CD4-positive, alpha-beta T cell treated with Interleukin-4 for 1 hour (primary cell): ENCODE data around the gene IFI27L1.

Source experiments
- DNase-seq, 2 donors: peaks; one replicate each; pipeline ENCODE4 v3.0.0-alpha.2; 2020 to 2022

IFI27L1 gene

DNA sequence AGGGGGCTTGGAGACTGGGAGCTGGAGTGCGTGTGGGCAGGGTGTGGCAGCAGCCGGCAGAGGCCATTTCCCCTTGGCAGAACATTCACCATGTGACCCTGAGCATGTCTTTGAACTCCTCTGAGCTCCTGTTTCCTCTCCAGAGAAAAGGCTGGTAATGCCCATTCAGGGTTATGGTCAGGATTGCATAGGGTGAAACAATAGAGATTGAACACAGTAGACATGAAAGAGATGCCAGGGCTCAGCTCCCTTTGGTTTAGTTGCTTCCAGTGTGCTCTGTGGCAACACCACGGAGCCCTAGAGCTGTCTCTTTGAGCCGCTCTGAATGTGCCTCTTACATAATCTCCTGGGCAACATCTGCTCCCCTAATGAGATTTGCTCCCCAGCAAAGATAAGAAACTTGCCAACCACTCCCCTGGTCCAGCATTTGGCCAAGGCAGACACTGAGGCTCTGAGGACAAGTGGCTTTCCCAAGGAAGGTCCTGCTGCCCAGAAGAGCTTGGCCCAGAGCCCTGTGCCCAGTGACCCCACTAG, 34.0 kb downstream of the IFI27L1 start:
- no peak for DNase-seq

DNA sequence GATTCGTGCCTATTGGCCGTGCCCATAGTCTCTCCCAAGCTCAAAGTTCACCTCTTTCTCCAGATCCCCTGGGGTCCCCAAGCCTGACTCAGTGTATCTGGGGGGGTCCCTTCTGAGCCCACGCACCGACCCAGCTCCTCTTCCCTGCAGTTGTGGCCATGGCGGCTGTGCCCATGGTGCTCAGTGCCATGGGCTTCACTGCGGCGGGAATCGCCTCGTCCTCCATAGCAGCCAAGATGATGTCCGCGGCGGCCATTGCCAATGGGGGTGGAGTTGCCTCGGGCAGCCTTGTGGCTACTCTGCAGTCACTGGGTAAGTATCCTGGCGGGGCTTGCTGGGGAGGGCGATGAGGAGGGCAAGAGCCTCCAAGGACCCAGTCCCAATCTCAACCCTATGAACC, 34.5 kb downstream of the IFI27L1 start:
- no peak for DNase-seq

DNA sequence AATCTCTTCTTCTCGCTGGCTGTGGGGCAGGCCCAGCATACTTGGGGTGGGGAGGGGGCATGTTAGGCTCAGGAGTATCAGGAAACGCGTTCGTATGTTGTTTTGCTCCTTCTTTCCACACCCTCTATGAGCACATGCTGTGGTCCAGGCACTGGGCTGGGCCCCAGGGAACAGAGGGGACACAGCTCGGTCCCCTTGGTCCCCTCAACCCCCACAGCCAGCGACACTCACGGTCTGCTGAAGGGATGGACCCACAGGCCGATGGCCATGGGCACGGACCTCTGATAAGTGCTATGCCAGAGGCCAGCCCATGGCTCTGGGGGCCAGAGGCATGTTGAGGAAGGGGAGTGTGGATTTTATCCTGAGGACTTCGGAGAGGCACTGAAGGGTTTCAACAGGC, 35.6 kb downstream of the IFI27L1 start:
- no peak for DNase-seq

DNA sequence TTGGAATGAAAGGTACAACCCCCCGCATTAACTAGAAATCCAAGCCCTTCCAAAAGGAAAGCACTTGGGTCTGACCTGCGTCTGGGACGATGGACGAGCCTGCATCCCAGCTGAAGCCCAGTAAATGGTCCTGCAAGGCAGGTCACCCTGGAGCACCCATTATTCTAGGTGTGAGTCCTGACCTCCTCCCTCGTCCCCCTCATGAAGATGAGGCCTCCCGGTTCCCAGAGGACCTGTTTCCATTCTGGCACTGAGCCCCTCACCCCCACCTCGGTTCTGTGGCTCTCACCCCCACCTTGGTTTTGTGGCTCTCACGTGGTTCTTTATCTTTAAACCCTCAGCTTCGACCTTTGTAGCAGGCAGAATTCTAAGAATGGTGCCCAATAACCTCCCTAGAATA, 36.7 kb downstream of the IFI27L1 start:
- no peak for DNase-seq

DNA sequence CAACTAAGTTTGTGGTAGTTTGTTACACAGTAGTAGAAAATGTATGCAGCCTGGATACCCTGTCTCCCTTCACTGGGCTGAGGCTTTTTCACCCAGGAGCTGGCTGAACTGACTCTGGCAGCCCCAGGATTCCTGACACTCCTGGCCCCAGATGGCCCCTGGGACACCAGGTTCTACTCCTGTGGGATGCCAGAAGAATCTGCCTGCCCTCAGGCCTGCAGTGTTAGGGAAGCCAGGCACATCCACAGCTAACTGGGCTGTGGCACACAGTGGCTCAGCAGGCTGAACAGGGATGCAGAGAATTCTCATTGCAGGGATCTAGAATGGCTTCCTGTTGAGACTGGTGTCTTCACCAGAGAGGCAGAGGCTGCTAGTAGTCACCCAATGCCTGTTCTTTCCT, 38.0 kb downstream of the IFI27L1 start:
- no peak for DNase-seq

DNA sequence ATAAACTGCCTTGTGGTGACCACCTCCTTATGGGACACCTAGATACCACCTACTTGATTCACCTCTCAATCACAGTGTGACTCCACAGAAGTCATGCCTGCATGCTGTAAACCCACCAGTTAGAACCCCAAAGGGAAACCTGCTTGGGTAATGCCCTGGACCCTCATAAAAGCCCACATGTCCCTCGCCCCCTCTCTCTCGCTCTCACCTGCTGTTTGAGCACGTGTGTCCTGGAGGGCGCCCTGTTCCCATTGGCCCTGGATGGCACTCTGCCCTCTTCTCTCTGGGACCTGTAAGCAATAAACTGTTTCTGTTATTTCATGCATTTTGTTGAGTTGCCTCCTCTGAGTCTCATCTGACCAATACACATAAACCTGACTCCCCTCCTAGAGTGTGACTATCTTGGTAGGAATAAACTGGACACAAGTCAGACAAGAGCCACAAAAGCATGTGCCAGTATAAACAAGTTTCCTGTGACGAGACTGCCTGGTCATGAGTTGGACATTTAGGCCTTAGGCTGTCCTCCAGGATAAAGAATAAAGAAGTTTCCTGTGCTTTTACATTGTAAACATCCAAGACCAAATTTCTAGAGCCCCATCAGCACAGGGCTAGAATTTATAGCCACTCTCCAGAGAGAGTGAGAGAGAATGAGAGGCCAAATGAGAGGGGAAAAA, 39.7 kb downstream of the IFI27L1 start:
- DNase-seq = no peak

DNA sequence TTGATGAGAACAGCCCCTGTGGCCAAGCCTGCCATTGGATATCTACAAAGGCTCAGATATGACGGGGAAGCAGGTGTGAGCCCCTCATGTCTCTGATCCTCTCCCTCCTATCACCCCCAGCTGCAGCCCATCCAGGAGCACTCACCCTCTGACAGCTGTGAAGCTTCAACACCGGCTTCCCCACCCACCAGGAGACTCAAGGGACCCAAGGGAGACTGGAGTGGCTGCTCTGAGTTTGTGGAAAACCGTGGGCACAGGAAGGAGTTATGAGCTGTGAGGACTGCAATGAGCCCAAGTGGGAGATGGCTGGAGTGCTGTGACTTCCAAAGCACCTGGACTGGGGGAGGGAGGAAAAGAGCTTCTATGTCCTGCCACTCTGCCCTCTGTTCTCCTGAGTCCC, 40.4 kb downstream of the IFI27L1 start:
- no peak for DNase-seq

DNA sequence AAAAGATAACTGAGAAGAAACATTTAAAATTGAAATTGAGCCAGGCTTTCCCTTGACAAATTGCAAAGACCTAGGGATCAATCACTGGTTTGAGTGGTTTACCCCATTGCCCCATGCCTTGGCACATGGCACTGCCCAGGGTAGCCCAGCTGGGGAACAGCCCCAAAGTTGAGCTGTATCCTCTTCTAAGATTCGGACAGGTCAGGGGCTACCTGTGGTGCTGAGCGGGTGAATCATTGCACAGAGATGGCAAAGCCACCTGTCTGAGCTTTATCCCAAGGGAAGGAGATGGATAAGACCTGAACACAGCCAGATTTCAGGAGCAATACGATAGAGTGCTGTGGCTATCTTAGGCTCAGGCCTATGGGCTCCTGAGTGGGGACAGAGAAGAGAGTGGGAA, 41.3 kb downstream of the IFI27L1 start:
- no peak for DNase-seq

DNA sequence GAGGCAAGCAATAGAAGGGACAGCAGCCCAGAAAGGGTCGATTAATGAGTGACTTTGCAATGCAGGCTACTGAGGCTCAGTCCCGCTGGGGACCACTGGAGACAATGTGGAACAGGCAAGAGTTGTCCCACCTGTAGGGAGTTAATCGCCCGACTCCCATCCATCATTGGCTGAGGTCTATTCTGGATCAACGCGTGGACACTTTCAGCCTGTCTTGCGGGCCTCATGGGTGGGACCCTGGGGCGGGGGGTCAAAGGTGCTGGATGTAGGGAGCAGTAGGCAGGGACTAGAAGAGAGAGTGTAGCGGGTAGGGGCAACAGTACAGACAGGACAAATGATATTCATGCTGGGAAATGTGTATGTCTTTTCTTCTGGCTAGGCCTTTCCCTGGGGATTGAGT, 42.2 kb downstream of the IFI27L1 start:
- no peak for DNase-seq

DNA sequence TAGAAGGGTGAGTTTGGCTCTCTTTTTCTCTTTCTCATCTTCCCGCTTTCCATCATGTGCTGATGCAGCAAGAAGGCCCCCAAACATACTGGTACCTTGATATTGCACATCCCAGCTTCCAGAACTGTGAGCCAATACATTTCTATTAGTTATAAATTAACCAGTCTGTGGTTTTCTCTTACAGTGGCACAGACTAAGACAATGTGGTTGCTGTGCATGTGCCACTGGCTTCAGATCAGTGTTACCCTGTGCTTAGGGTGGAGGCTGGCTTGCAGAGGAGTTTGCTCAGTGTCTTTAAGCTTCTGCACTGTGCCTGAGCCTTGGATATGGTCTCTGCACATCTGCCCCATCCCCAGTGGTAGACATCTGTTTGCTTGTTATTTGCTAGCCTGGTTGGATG, 42.8 kb downstream of the IFI27L1 start:
- no peak for DNase-seq

DNA sequence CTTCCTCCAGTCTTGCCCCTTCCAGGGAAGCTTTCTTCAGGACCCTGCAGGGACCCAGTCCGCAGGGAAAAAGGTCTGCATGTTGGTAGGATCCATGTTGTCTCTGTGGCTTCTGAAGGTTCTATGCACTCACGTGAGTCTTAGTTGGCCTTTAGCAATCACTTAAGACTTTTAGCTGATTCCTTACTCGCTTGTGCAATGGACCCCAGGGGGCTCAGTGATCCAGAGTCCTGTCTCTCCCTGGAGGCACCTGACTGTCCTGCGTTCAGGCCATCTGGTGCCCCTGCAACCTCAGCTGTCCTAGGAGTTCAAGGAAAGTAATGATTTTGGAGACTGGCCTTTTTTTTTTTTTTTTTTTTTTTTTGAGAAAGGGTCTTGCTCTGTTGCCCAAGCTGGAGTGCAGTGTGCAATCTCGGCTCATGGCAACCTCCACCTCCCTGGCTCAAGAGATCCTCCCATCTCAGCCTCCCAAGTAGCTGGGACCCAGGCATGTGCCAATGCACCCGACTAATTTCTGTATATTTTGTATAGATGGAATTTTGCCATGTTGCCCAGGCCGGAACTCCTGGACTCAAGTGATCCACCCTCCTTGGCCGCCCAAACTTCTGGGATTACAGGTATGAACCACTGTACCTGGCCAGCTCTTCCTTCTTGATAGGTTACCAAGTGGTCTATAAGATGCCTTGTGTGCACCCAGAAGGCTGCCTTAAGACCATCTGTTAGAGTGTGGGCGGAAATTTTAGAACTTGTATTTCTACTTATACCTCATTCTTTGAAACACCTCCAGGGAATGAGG, 43.7 kb downstream of the IFI27L1 start:
- DNase-seq = no peak

DNA sequence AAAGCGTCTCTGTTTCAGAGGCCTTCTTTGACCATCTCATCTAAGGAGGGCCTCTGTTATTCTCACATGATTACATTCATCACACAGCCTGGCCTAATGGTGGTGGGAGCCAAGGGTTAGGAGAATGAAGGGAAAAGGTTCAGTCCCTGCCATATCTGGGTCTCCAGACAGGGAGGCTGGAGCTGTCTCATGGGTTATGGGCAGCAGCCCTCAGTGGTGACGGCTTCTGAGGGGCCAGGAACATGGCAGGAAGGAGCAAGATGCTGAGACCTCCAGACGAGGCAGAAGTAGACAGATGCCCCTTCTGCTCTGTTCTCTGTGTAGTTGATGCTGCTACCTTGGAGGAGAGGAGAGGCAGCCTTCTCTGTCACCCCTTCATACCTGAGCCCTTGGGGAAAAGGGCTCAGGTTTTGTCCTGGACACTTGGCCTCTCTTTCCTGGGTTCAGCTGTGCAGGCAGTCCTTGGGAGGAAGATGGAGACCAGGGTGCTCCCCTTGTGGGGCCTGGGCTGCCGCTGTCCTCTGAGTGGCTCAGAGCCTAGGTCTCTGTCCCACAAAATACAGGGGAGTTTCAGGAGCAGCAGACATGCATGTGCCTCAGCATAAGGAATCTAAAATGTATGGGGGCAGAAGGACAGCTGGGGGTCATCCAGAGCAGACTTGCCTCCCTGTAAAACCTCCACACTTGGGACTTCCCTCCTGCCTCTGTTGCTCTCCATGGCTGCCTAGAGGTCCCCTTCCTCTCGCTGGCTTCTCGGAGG, 44.7 kb downstream of the IFI27L1 start:
- no peak for DNase-seq

DNA sequence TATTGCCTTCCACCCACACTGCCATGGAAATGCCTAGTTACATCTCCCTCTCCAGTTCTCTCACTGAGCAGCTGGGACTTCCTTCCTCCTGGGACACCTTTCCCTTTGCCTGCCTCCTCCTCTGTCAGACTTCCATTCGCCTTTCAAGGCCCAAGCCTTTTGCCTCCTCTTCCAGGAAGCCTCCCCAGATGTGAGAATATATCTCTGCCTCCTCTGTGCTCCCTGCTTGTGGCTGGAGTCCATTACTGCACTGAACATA, 45.2 kb downstream of the IFI27L1 start:
- no peak for DNase-seq

DNA sequence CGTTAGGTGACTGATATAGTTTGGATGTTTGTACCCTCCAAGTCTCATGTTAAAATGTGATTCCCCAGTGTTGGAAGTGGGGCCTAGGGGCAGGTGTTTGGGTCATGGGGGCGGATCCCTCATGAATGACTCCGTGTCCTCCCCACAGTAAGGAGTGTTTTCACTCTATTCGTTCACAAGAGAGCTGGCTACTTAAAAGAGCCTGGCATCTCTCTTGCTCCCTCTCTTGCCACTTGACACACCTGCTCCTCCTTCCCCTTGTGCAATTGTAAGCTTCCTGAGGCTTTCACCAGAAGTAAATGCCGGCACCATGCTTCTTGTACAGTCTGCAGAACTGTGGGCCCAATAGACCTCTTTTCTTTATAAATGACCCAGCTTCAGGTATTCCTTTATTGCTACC, 45.7 kb downstream of the IFI27L1 start:
- no peak for DNase-seq

DNA sequence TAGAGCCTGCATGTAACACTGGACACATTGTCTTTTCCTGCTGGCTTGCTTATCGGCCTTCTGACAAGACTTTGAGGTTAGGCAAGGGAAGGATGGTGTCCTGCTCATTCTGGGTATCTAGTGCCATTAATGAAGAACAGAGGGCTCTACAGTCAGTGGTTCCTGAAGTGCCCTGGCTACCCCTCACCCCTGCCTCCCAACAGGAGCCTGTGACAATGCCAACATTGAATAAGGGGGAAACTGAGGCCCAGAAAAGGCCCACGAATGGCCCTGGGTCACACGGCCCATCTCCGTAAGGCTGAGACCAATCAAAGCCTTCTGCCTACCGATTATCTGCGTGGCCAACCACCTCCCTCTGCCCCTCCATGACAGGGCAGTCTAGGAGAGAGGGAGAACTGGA, 46.2 kb downstream of the IFI27L1 start:
- DNase-seq = no peak

DNA sequence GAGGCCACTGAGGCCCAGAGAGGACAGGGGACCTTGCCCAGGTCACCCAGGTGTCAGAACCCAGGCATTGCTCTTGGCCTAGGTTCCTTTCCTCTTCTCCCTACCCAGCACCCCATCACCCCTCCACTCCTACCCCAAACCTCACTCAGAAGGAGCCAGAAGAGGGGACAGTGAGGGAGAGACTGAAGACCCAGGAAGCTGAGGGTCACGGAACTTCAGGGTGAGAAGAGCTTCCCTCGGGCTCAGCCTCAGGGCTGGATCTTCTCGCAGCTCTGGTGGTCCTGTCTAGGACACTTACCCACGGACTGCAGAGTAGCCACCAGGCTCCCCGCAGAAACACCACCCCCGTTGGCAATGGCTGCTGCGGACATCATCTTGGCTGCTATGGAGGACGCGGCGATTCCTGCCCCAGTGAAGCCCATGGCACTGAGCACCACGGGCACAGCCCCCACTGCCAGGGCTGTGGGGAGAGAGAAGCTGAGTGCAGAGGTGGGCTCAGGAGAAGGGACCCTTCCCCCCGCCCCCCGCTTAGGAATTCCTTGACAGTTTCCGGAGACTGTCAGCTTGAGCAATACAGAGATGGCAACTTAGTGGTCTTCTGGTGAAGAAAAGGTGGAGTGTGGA, 47.2 kb downstream of the IFI27L1 start:
- no peak for DNase-seq

DNA sequence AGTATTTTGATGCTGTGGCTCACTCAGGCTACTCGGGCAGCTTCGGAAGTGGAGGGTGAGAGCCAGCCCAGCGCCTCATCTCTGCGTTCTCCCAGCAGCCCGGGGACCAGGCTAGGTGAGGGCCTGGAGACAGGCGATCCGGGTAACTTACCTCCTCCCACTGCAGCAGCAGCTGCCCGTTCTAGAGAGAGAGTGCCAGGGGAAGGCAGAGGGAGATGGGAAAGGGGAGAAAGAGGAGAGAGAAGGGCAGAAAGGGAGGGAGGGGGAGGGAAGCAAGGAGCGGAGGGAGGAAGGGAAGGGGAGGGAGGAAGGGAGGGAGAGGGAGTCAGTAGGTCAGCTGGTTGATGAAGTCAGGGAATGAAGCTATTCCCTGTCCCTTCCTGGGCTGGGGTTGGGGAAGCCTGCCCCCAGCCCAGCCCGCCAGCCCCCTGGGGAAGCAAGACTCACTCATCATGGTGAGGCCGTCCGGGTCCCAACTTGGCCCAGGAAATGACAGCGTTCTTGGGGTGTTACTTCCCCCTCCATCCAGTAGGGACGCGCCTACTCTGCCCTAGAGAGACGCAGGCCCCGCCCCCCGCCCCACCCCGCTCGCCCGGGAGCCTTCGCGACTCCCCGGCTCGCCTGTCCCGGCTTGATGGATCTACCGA, 48.1 kb downstream of the IFI27L1 start, which contains the start of gene IFI27L2:
Gene IFI27L2, minus strand, starts transcription at position 494 of the 647 bp plus-strand sequence. Its CDS starts 40 bp downstream, at position 454.
- DNase-seq = peak; percentile 64 to 77

DNA sequence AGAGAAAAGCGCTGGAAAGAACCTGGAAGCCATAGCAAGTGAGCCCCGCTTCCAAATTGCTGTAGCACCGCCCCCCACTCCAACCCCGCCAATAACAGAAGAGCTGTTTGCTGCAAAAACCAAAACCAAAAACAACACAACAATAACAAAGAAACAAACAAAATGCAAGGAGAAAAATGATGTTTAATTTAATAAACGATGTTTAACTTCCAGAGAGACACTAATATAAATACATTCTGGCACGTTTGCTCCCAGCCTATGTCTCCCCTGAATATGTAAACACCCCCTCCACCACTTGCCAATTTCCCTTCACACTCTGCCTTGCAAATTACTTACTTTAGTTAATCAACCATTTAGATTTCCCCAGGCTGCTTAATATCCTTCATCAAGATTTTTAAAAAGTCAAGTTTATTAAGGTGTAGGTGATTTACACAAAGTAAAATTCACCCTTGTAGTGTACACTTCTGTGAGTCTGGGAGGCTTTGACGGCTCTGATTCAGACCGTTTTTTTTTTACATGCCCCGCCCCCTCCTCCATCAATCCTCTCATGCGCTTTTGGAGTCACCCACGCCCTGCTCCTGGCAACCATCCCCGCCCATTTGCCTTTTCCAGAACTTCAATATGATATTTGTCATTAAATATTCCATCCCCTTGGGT, 48.8 kb downstream of the IFI27L1 start:
- peak in 1 of 2 donors; percentile 34 for DNase-seq

DNA sequence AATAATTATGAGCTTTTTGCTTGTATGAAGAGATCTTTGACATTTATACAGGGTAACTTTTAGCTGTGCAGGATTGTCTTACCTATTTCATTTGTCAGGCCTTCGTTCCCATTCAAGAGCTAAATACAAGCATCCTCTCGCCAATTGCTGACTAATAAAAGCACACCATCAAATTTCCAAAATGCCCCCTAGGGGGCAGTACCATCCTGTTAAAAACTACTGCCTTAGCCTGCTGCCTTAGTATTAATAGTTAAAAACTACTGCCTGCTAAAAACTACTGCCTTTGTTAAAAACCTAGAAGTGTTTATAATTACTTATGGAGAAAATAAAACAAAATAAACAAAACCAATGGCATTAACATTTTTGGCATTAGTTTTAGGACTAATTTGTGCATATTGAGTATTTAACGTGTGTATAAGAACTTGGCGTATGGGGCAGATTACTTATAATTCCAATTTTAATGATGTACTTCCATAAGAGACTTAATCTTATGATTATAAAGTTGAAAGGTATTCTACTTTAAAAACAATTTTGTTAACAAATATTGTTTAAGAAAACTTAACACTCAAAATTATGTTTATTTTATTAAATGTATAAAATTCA, 51.3 kb downstream of the IFI27L1 start:
- peak; percentile 69 to 84 for DNase-seq

DNA sequence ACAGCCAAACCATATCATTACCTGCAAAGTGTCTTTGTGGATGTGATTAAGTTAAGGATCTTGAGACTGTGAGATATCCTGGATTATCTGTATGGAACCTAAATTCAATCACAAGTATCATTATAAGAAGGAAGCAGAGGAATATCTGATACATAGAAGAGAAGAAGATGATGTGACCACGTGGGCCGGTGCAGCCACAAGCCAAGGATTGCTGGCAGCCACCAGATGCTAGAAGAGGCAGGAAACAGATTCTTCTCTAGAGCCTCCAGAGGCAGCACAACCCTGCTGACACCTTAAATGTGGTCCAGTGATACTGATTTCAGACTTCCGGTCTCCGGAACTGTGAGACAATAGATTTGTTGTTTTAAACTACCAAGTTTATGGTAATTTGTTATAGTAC, 54.4 kb downstream of the IFI27L1 start:
- no peak for DNase-seq

DNA sequence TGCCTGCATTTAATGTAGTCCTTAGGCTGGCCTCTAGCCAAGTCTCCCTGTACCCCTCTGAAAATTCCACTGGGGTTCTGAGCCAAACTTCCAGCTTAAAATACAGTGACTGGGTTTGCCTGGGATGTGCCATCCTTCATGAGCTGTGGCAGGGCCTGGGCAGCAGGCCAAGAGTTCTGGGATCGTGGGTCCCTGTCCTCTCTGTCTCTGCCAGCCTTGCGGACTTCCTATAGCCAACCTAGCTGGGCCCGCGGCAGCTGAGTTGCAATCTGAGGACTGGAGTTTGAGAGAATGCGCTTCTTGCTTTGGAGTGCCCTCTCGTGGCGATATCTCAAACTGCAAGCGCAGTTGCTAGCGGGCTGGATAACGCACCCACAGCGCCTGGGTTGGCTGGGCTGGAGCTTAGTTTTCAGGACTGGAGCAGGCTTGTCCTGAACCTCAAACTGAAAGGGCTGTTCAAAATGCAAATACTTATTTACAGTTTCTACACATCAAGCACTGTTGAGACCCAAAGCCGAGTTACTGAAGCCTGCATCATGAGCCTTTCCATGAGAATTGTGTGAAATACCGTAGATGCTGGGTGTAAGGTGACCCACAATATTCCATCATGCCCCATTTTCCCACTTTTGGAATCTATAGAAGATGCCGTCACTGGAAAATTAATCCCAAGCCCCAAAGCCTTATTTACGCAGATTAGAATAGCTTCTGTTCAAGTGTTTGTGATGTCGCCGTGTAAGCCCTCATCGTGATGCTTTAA, 55.6 kb downstream of the IFI27L1 start:
- DNase-seq = peak; percentile 83 to 86
